SK-N-SH (cell line): ENCODE results near the gene AEN. TPM values are rescaled to one million over a fixed set of nuclear protein-coding genes. Genes with fewer than 3 reads are reported as not detected.
"Not testable (repeated sequence)": the region's sequence is repeated elsewhere in the genome, so short reads cannot be mapped to it uniquely, and the experiment has no call there.

Experiments
- CTCF ChIA-PET: fragments of 300-600, 350-600 bp; formaldehyde crosslinking; extraction: SDS; loops from one replicate; lab custom pipeline; 2021; lab: Yijun Ruan, JAX
- POLR2A ChIA-PET: fragments of 350-600 bp; sonication (Branson Sonifier 250); formaldehyde crosslinking; extraction: SDS; loops from one replicate; lab custom pipeline; 2020; ENCODE audit warnings: antibody characterized with exemption, inconsistent platforms; lab: Yijun Ruan, JAX
- DNase-seq: peaks from one replicate; pipeline ENCODE4 v3.0.0; 2012
- H2AFZ ChIP-seq: fragments of 200-600 bp; sonication (generic); 2 replicates; pipeline ENCODE4 v1.8.1; 2016; ENCODE audit warnings: antibody characterized with exemption, mild to moderate bottlenecking, low read depth
- H3F3A ChIP-seq: fragments of 200-600 bp; sonication (generic); replicated peaks from 2 replicates; pipeline ENCODE3; 2016; ENCODE audit warnings: antibody characterized with exemption, mild to moderate bottlenecking; ENCODE audit not compliant: insufficient read depth
- H3K27ac ChIP-seq, 2 experiments: fragments of 200-500 bp in 1 of 2; fragments of 200-600 bp in 1 of 2; sonication (Bioruptor generic) in 1 of 2; sonication (generic), shearing (Covaris generic) in 1 of 2; 2 replicates each; pipeline versions ENCODE4 v1.5.1 to v1.6.1; 2014 to 2016; ENCODE audit warnings: low read depth in 2 of 2, inconsistent platforms in 1 of 2, low read length in 1 of 2, mild to moderate bottlenecking in 1 of 2, mixed read lengths in 1 of 2
- H3K27me3 ChIP-seq: fragments of 200-600 bp; sonication (generic), shearing (Covaris generic); 2 replicates; pipeline ENCODE4 v1.6.1; 2016; ENCODE audit warnings: mixed run types; ENCODE audit not compliant: insufficient read depth
- H3K36me3 ChIP-seq, 2 experiments: fragments of 200-500 bp in 1 of 2; fragments of 200-600 bp in 1 of 2; sonication (Bioruptor generic) in 1 of 2; sonication (generic) in 1 of 2; replicated peaks in 1 of 2; 2 replicates each; pipeline versions ENCODE3 to v1.5.1; 2014 to 2016; ENCODE audit warnings: low read length in 1 of 2, mild to moderate bottlenecking in 1 of 2; ENCODE audit not compliant: insufficient read depth in 2 of 2, control insufficient read depth in 1 of 2
- H3K4me1 ChIP-seq, 2 experiments: fragments of 200-500 bp in 1 of 2; fragments of 200-600 bp in 1 of 2; sonication (Bioruptor generic) in 1 of 2; sonication (generic), shearing (Covaris generic) in 1 of 2; 2 replicates each; pipeline versions ENCODE4 v1.5.1 to v1.6.1; 2014 to 2016; ENCODE audit warnings: low read depth in 1 of 2, low read length in 1 of 2, mixed run types in 1 of 2; ENCODE audit not compliant: insufficient read depth in 2 of 2, control insufficient read depth in 1 of 2
- H3K4me2 ChIP-seq: fragments of 200-600 bp; sonication (generic), shearing (Covaris generic); 2 replicates; pipeline ENCODE4 v1.6.1; 2017; ENCODE audit warnings: mixed run types
- H3K4me3 ChIP-seq, 2 experiments: fragments of 200-500 bp in 1 of 2; fragments of 200-600 bp in 1 of 2; sonication (Bioruptor generic) in 1 of 2; sonication (generic), shearing (Covaris generic) in 1 of 2; 2 replicates each; pipeline versions ENCODE4 v1.5.1 to v1.8.1; 2014 to 2016; ENCODE audit warnings: low read depth in 2 of 2, inconsistent platforms in 1 of 2, low read length in 1 of 2, mild to moderate bottlenecking in 1 of 2, mixed read lengths in 1 of 2, moderate library complexity in 1 of 2
- H3K79me2 ChIP-seq: fragments of 200-600 bp; sonication (generic); 2 replicates; pipeline ENCODE4 v1.8.1; 2017; ENCODE audit warnings: mild to moderate bottlenecking; ENCODE audit not compliant: insufficient read depth
- H3K9ac ChIP-seq: fragments of 200-600 bp; sonication (generic); 2 replicates; pipeline ENCODE4 v1.6.1; 2017; ENCODE audit warnings: mixed run types
- H3K9me2 ChIP-seq: fragments of 200-600 bp; sonication (generic); 2 replicates; pipeline ENCODE4 v1.6.1; 2017; ENCODE audit warnings: mixed run types
- H3K9me3 ChIP-seq: fragments of 200-600 bp; sonication (generic); 2 replicates; pipeline ENCODE4 v1.6.1; 2017; ENCODE audit warnings: mixed run types, mild to moderate bottlenecking, moderate library complexity
- H4K20me1 ChIP-seq: fragments of 200-600 bp; sonication (generic); 2 replicates; pipeline ENCODE4 v1.6.1; 2017; ENCODE audit warnings: mild to moderate bottlenecking, mixed run types; ENCODE audit not compliant: insufficient read depth
- CTCF ChIP-seq: fragments of 200-600 bp; sonication (generic); IDR thresholded peaks from 2 replicates; pipeline ENCODE4 v1.6.1; 2017; ENCODE audit warnings: antibody characterized with exemption, mild to moderate bottlenecking, moderate library complexity
- EP300 ChIP-seq, 2 experiments: IDR thresholded peaks; 2 replicates each; pipeline versions ENCODE4 v1.4.0 to v1.6.1; 2012; ENCODE audit warnings: borderline replicate concordance in 1 of 2, low read depth in 1 of 2, low read length in 1 of 2
- EZH2phosphoT487 ChIP-seq: fragments of 200-600 bp; sonication (generic); IDR thresholded peaks from 2 replicates; pipeline ENCODE4 v1.6.1; 2017; ENCODE audit warnings: low read depth, mixed run types, mild to moderate bottlenecking, antibody characterized with exemption, moderate library complexity, borderline replicate concordance
- FOXM1 ChIP-seq: IDR thresholded peaks from 2 replicates; pipeline ENCODE4 v1.4.0; 2012; ENCODE audit warnings: low read depth, mild to moderate bottlenecking
- GABPA ChIP-seq: IDR thresholded peaks from 2 replicates; pipeline ENCODE4 v1.4.0; 2012; ENCODE audit warnings: low read depth, mild to moderate bottlenecking
- GATA2 ChIP-seq: sonication (generic); formaldehyde crosslinking; IDR thresholded peaks from 2 replicates; pipeline ENCODE4 v1.5.0; 2020; ENCODE audit warnings: mild to moderate bottlenecking, missing genetic modification reagents
- MAX ChIP-seq: IDR thresholded peaks from 2 replicates; pipeline ENCODE4 v1.4.0; 2012; ENCODE audit warnings: low read depth
- MXI1 ChIP-seq: IDR thresholded peaks from 2 replicates; pipeline ENCODE4 v1.6.1; 2012; ENCODE audit warnings: mild to moderate bottlenecking, low read depth, low read length, improper control_type of control experiment
- RFX5 ChIP-seq: IDR thresholded peaks from 2 replicates; pipeline ENCODE4 v1.6.1; 2012; ENCODE audit warnings: mild to moderate bottlenecking, improper control_type of control experiment, low read length
- SIN3A ChIP-seq: IDR thresholded peaks from 2 replicates; pipeline ENCODE4 v1.6.1; 2012; ENCODE audit warnings: low read depth, mild to moderate bottlenecking, low read length, moderate library complexity, borderline replicate concordance
- SMC3 ChIP-seq: IDR thresholded peaks from 2 replicates; pipeline ENCODE4 v1.6.1; 2012; ENCODE audit warnings: low read depth, low read length, improper control_type of control experiment
- USF1 ChIP-seq: IDR thresholded peaks from 2 replicates; pipeline ENCODE4 v1.4.0; 2012; ENCODE audit warnings: low read depth, borderline replicate concordance
- USF2 ChIP-seq: fragments of 150-350 bp; IDR thresholded peaks from 2 replicates; pipeline ENCODE4 v1.6.1; 2017; ENCODE audit warnings: antibody characterized with exemption, low read length, low read depth, borderline replicate concordance
- YY1 ChIP-seq: IDR thresholded peaks from 2 replicates; pipeline ENCODE4 v1.4.0; 2012; ENCODE audit warnings: low read depth, mild to moderate bottlenecking
- WGBS: methylation state at CpG from one replicate; pipeline ENCODE4 v1.1.6; 2017; ENCODE audit warnings: low lambda C conversion rate; 5-methylcytosine and 5-hydroxymethylcytosine counted together
- polyA plus RNA-seq, 3 experiments: library from polyadenylated mRNA; depleted of rRNA; stranded (reverse); fragments of >200 nt; gene quantifications; 2 replicates each; pipeline ENCODE4 v1.2.3, GENCODE V29; 2012

Gene AEN
- polyA plus RNA-seq, 1 of the 3 experiments (the other 2 are of a cell fraction) = 46.4 TPM

GRCh38 chr15:88641959-88642452 is 20.9 kb downstream of the AEN start:
- CTCF ChIA-PET = no interaction called here
- Histone ChIP-seq H3K4me3 (no peak overlapping the region), H3K4me1 (peaks cover 2 to 8% of the 10 kb centered on the region in 2 experiments; a peak in 2 of 4 replicates), H3K79me2 (peaks cover 6% of the 10 kb centered on the region; the same call in 1 of the 2 replicates), H4K20me1 (peaks cover 12% of the 10 kb centered on the region; the same call in 1 of the 2 replicates), H3K9ac (no peak overlapping the region), H3K9me2 (no peaks in the 10 kb centered on the region), H3K9me3 (no peaks in the 10 kb centered on the region), H3K4me2 (no peak overlapping the region), H2AFZ (no peak overlapping the region), H3F3A (peaks cover 16% of the 10 kb centered on the region), H3K27ac (no peak overlapping the region), H3K36me3 (no peaks in the 10 kb centered on the region), H3K27me3 (no peaks in the 10 kb centered on the region)
- WGBS = 91% methylated on average over 12 of the region's 12 CpGs
- DNase-seq = no peak
- TF ChIP-seq RFX5 (no peak), SMC3 (no peak)
- POLR2A ChIA-PET = no interaction called here

- 95% methylated on average over 11 of the region's 11 CpGs for WGBS
- H3K4me1 ChIP-seq, H3K36me3 ChIP-seq, H3K4me2 ChIP-seq, H3K4me3 ChIP-seq, H3K9me2 ChIP-seq, H4K20me1 ChIP-seq, CTCF ChIA-PET, DNase-seq, H3K79me2 ChIP-seq, H3K27me3 ChIP-seq, H3K27ac ChIP-seq, H3K9me3 ChIP-seq, H2AFZ ChIP-seq, H3K9ac ChIP-seq: not testable (repeated sequence)
- POLR2A ChIA-PET = interaction anchor here (1.4 kb wide), 1 partner anchor 21 kb away, joined by 3 read pairs; no protein-coding TSS in a partner anchor
- peaks cover 11% of the 10 kb centered on the region for H3F3A ChIP-seq
These were observed 21.4 kb downstream of the AEN start for GRCh38 chr15:88642514-88642913.

- H3K36me3 ChIP-seq = no peaks in the 10 kb centered on the region
- no peaks in the 10 kb centered on the region for H3K27me3 ChIP-seq
- ChIA-PET CTCF (interaction anchor here (1.9 kb wide), 1 partner anchor 12 kb away, joined by 10 read pairs; no protein-coding TSS in a partner anchor), POLR2A (no interaction called here)
- DNase-seq = no peak
- 90% methylated on average over 8 of the region's 9 CpGs for WGBS
- H4K20me1 ChIP-seq = no peaks in the 10 kb centered on the region
- H3K9ac ChIP-seq = no peak overlapping the region
- H3F3A ChIP-seq = peaks cover 5% of the 10 kb centered on the region
- no peak overlapping the region for H3K4me2 ChIP-seq
- no peak overlapping the region for H2AFZ ChIP-seq
- H3K4me3 ChIP-seq = no peak overlapping the region
- peaks cover 6 to 16% of the 10 kb centered on the region in 2 experiments; a peak in 2 of 4 replicates for H3K4me1 ChIP-seq
- H3K9me2 ChIP-seq = no peaks in the 10 kb centered on the region
- H3K27ac ChIP-seq = no peak overlapping the region
- H3K9me3 ChIP-seq = no peaks in the 10 kb centered on the region
- H3K79me2 ChIP-seq = peaks cover under 1% of the 10 kb centered on the region; the same call in 1 of the 2 replicates
- TF ChIP-seq FOXM1 (no peak), GABPA (no peak), SIN3A (no peak), MAX (no peak), EP300 (IDR thresholded peaks at IDR 0.05; ENCODE audit: borderline replicate concordance in 1 of 2, low read depth in 1 of 2, low read length in 1 of 2) (no peak), CTCF (no peak), GATA2 (CRISPR knock-in tag) (no peak), USF1 (no peak), EZH2phosphoT487 (no peak), RFX5 (no peak), USF2 (no peak), MXI1 (no peak), YY1 (no peak)
These were observed 23.6 kb downstream of the AEN start for GRCh38 chr15:88644741-88645140.
